ENCODE results near the gene GPR137B. TPM values are rescaled to one million over a fixed set of nuclear protein-coding genes. Genes with fewer than 3 reads are reported as not detected.

The GPR137B gene
- total and polyA plus RNA-seq, 2 of the 4 experiments (the other 2 are of a cell fraction) = 4.5 to 12.3 TPM

- Histone ChIP-seq H2BK15ac (ENCODE audit: low read depth, low read length) (no peak overlapping the region), H2BK5ac (ENCODE audit: low read depth, low read length, poor library complexity, severe bottlenecking) (no peak overlapping the region), H3K79me1 (ENCODE audit: low read depth in 1 of 2, low read length in 2 of 2) (no peaks in the 10 kb centered on the region; a peak in 1 of 4 replicates), H3K9ac (ENCODE audit: low read depth, low read length) (no peak overlapping the region), H4K91ac (ENCODE audit: insufficient read depth, low read depth, low read length) (no peak overlapping the region), H3K9me1 (ENCODE audit: insufficient read depth, low read length) (peaks cover 5% of the 10 kb centered on the region; the same call in 1 of the 2 replicates), H3K27me3 (ENCODE audit: control insufficient read depth, insufficient read depth, low read length) (no peaks in the 10 kb centered on the region), H2AFZ (replicated peaks; ENCODE audit: low read length, poor library complexity) (no peak overlapping the region), H4K8ac (ENCODE audit: low read depth in 2 of 2, low read length in 2 of 2) (no peak overlapping the region), H2AK5ac (ENCODE audit: low read depth, low read length) (no peak overlapping the region), H3K36me3 (ENCODE audit: control insufficient read depth, insufficient read depth, low read length) (peaks cover 3% of the 10 kb centered on the region; the same call in 1 of the 2 replicates), H4K5ac (ENCODE audit: low read depth, low read length) (no peak overlapping the region), H3K9me3 (ENCODE audit: control insufficient read depth, insufficient read depth, low read length) (peaks cover 2% of the 10 kb centered on the region; the same call in 1 of the 2 replicates), H2BK120ac (ENCODE audit: low read depth, low read length) (no peak overlapping the region), H2BK20ac (ENCODE audit: low read depth, low read length) (no peak overlapping the region), H3K23ac (ENCODE audit: low read depth, low read length) (no peak overlapping the region), H3K4me2 (ENCODE audit: low read depth, low read length) (no peak overlapping the region), H3K27ac (ENCODE audit: insufficient read depth, low read length) (no peak overlapping the region), H2AK9ac (replicated peaks; ENCODE audit: low read depth, low read length, poor library complexity) (no peak overlapping the region), H4K20me1 (ENCODE audit: insufficient read depth, low read length) (no peaks in the 10 kb centered on the region), H3K56ac (ENCODE audit: extremely low read depth, insufficient read depth, low read length) (no peak overlapping the region), H3K4ac (ENCODE audit: low read depth, low read length) (no peak overlapping the region), H3K14ac (replicated peaks; ENCODE audit: low read depth, low read length) (no peak overlapping the region), H3K4me1 (ENCODE audit: control insufficient read depth, insufficient read depth, low read length) (no peaks in the 10 kb centered on the region), H3K18ac (ENCODE audit: low read depth, low read length) (no peak overlapping the region), H3K4me3 (ENCODE audit: insufficient read depth, low read depth, low read length) (no peak overlapping the region)
- ChIA-PET POLR2A (ENCODE audit: unreplicated experiment) (no interaction called here), CTCF (no interaction called here)
- dilution Hi-C loops (cut with HindIII; ENCODE audit: low sequenced_read_pairs, unreplicated experiment) = no loop called here
- DNase-seq (no peak), ATAC-seq (ENCODE audit: low read depth) (no peak)
- in situ Hi-C loops (cut with MboI; ENCODE audit: low sequenced_read_pairs) = no loop called here
- TF ChIP-seq NFE2L2 (IDR thresholded peaks at IDR 0.05; ENCODE audit: low read depth, low read length) = no peak
- no TSS peak for BruUV-seq (replicated peaks)
- intact Hi-C loops (cut with micrococcal nuclease) = no loop called here
- WGBS, 2 experiments (ENCODE audit: extremely low coverage in 2 of 2, insufficient read length in 1 of 2) = no CpG with 5 or more reads among the region's 1 CpG
These were observed 59.4 kb downstream of the GPR137B start for GRCh38 chr1:236201786-236202185.
